ENCODE measurements around the gene TIGIT.

GRCh38 chr3:114272271-114272670, 21.6 kb upstream of the TIGIT start:
- no peak for TF ChIP-seq CTCF (IDR thresholded peaks at IDR 0.05; ENCODE audit: low read depth, low read length)
- TF ChIP-seq POLR2A (IDR thresholded peaks at IDR 0.05; ENCODE audit: extremely low read depth, insufficient read length): no peak
- no peak for TF ChIP-seq MAX (IDR thresholded peaks at IDR 0.05; ENCODE audit: low read depth, low read length)
